HEK293T (cell line): ENCODE data around the gene ANKRD11.
"Not testable (repeated sequence)": the region's sequence is repeated elsewhere in the genome, so short reads cannot be mapped to it uniquely, and the experiment has no call there.

Source experiments
- CTCF ChIA-PET: fragments of 350-600 bp; formaldehyde crosslinking; extraction: SDS; loops from one replicate; lab custom pipeline; 2021; ENCODE audit warnings: antibody characterized with exemption, inconsistent platforms; lab: Yijun Ruan, JAX
- POLR2A ChIA-PET: fragments of 350-600 bp; formaldehyde crosslinking; extraction: SDS; loops from one replicate; lab custom pipeline; 2020; ENCODE audit warnings: antibody characterized with exemption, inconsistent platforms; lab: Yijun Ruan, JAX
- DNase-seq: peaks from one replicate; pipeline ENCODE4 v3.0.0; 2012; ENCODE audit warnings: mixed read lengths; ENCODE audit errors: extremely low spot score
- ARNT ChIP-seq: fragments of 450-650 bp; IDR thresholded peaks from 2 replicates; pipeline ENCODE4 v1.6.1; 2017; ENCODE audit warnings: mild to moderate bottlenecking
- BHLHE40 ChIP-seq: fragments of 450-650 bp; IDR thresholded peaks from 2 replicates; pipeline ENCODE4 v1.6.1; 2016; ENCODE audit warnings: mild to moderate bottlenecking, moderate library complexity, borderline replicate concordance
- CTBP1 ChIP-seq: fragments of 450-650 bp; IDR thresholded peaks from 2 replicates; pipeline ENCODE4 v1.6.1; 2016; ENCODE audit warnings: borderline replicate concordance
- ELF4 ChIP-seq: fragments of 450-650 bp; IDR thresholded peaks from 2 replicates; pipeline ENCODE4 v1.6.1; 2017; ENCODE audit warnings: antibody characterized with exemption
- FOXA1 ChIP-seq: fragments of 450-650 bp; IDR thresholded peaks from 2 replicates; pipeline ENCODE4 v1.6.1; 2016; ENCODE audit warnings: mild to moderate bottlenecking
- FOXK2 ChIP-seq: fragments of 450-650 bp; IDR thresholded peaks from 2 replicates; pipeline ENCODE4 v1.6.1; 2016; ENCODE audit warnings: mild to moderate bottlenecking
- FOXM1 ChIP-seq: fragments of 450-650 bp; IDR thresholded peaks from 2 replicates; pipeline ENCODE4 v1.6.1; 2017; ENCODE audit warnings: mild to moderate bottlenecking, borderline replicate concordance
- HDGF ChIP-seq: fragments of 450-650 bp; IDR thresholded peaks from 2 replicates; pipeline ENCODE4 v1.6.1; 2017; ENCODE audit warnings: antibody characterized with exemption, borderline replicate concordance
- L3MBTL2 ChIP-seq: fragments of 450-650 bp; conservative IDR thresholded peaks from 2 replicates; pipeline ENCODE4 v1.6.1; 2016; ENCODE audit warnings: mild to moderate bottlenecking
- LEF1 ChIP-seq: fragments of 450-650 bp; IDR thresholded peaks from 2 replicates; pipeline ENCODE4 v1.6.1; 2017; ENCODE audit warnings: mild to moderate bottlenecking, borderline replicate concordance
- NFRKB ChIP-seq: fragments of 450-650 bp; IDR thresholded peaks from 2 replicates; pipeline ENCODE4 v1.6.1; 2016; ENCODE audit warnings: mild to moderate bottlenecking, moderate library complexity
- SP1 ChIP-seq: fragments of 450-650 bp; IDR thresholded peaks from 2 replicates; pipeline ENCODE4 v1.6.1; 2017
- SUZ12 ChIP-seq: fragments of 450-650 bp; IDR thresholded peaks from 2 replicates; pipeline ENCODE4 v1.6.1; 2016; ENCODE audit warnings: mild to moderate bottlenecking
- TARDBP ChIP-seq: fragments of 450-650 bp; IDR thresholded peaks from 2 replicates; pipeline ENCODE4 v1.6.1; 2016
- ZNF384 ChIP-seq: fragments of 450-650 bp; IDR thresholded peaks from 2 replicates; pipeline ENCODE4 v1.6.1; 2016
- TF ChIP-seq, protein P1 (sequence below): fragments of 450-650 bp; IDR thresholded peaks from 2 replicates; pipeline ENCODE4 v1.6.1; 2016

Gene ANKRD11

DNA sequence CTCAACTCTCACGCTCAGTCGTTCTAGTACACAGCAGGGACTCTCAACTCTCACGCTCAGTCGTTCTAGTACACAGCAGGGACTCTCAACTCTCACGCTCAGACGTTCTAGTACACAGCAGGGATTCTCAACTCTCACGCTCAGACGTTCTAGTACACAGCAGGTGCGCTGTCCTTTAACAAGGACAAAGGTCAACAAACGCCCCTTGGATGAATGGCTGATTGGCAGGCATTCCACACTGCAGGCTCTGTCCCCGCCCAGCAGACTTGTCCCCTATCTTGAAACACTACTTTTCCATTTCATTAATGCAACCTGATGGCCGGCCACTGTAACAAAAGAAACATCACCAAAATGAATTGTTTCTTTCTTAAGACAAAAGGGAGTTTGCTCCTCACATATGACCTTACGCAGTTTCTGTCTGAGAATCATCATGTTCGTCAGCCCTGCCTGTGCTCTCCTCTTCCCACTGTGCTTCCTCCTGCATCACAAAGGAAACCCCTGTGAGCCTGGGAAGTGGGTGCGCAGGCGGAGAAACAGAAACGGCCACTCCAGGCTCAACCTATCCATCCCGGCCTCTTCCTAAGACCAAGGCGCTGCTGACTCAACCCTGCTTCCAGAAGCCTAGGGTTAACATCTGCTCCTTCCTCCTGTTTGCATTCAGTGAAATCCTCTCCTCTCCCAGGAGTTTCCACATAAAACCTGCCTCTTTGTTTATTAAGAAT lies 59.8 kb downstream of the ANKRD11 start:
- ChIA-PET CTCF (no interaction called here), POLR2A (no interaction called here)
- DNase-seq = no peak

DNA sequence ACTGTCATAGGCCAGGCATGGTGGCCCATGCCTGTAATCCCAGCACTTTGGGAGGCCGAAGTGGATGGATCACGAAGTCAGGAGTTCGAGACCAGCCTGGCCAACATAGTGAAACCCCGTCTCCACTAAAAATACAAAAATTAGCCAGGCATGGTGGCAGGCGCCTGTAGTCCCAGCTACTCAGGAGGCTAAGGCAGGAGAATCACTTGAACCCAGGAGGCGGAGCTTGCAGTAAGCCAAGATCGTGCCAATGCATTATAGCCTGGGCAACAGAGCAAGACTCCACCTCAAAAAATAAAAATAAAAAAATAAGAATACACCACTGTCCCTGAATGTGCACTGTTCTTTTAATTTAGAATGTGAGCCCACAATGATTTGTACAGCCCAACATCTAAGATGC lies 61.8 kb downstream of the ANKRD11 start:
- DNase-seq, POLR2A ChIA-PET, CTCF ChIA-PET: not testable (repeated sequence)

More for the DNA sequence above, 59.8 kb downstream of the ANKRD11 start:
- TF ChIP-seq ELF4 = no peak
- TF ChIP-seq, protein P1, sequence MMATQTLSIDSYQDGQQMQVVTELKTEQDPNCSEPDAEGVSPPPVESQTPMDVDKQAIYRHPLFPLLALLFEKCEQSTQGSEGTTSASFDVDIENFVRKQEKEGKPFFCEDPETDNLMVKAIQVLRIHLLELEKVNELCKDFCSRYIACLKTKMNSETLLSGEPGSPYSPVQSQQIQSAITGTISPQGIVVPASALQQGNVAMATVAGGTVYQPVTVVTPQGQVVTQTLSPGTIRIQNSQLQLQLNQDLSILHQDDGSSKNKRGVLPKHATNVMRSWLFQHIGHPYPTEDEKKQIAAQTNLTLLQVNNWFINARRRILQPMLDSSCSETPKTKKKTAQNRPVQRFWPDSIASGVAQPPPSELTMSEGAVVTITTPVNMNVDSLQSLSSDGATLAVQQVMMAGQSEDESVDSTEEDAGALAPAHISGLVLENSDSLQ = no peak
- TF ChIP-seq FOXM1 = no peak
- no peak for TF ChIP-seq LEF1
- TF ChIP-seq CTBP1 = no peak

DNA sequence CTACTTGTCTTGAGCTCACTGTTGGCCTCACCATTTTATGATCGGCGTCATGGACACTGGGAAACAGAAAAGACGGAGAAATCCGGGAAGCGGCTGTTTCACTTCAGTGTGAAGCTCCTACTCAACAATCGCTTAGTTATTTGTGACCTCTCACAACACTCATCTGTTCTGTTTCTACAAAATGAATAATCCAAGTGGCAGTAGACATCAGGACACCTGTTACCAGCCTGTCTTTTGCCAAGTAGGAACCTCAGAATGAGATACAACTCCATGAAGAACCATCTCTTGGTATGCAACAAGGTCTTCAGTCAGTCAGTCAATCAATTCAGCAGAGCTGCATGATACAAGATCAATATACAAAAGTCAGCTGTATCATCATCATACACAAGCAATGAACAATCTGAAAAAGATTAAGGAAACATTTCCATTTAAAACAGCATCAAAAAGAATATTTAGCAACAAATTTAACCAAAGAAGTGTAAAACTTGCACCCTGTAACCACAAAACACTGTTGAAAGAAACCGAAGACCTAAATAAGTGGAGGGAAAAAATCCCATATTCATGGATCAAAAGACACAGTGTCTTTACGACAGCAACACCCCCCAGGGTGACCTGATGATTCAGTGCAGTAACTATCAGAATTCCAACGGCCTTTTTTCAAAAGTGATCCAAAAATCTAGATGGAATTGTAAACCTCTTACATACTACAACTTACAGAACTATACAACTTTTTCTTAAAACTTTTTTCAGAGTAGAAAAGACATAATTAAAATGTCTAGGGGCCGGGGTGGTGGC lies 63.4 kb downstream of the ANKRD11 start:
- ChIA-PET POLR2A (no interaction called here), CTCF (no interaction called here)
- no peak for TF ChIP-seq FOXK2
- no peak for TF ChIP-seq HDGF
- TF ChIP-seq, protein P1 = no peak
- TF ChIP-seq ELF4 = no peak
- no peak for TF ChIP-seq ZNF384
- TF ChIP-seq TARDBP = no peak
- TF ChIP-seq CTBP1 = no peak
- no peak for TF ChIP-seq SP1
- TF ChIP-seq FOXM1 = no peak
- TF ChIP-seq NFRKB = no peak
- TF ChIP-seq LEF1 = no peak
- TF ChIP-seq BHLHE40 = no peak
- TF ChIP-seq SUZ12 = no peak
- no peak for DNase-seq

DNA sequence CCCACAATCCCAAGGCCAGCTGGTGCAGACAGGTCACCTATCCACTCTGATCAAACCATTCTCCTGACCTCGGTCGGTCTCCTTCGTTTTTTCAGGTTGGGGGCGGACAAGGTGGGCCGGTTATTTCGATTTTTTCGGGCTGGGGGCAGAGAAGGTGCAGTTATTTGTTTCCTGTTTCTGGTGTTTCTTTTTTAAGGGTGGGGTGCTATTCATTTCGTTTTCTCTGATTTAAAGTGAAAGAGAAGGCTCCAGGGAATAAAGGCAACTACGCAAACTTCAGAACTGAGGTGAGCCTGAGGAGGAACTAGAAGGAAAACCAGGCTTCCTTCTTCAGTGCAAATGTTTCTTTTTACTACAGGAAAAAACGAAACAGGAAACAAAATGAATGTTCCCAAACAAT lies 64.8 kb downstream of the ANKRD11 start:
- TF ChIP-seq LEF1 (no peak), L3MBTL2 (no peak), HDGF (no peak), ARNT (no peak), TARDBP (no peak)
- ChIA-PET CTCF (no interaction called here), POLR2A (no interaction called here)
- DNase-seq = no peak

DNA sequence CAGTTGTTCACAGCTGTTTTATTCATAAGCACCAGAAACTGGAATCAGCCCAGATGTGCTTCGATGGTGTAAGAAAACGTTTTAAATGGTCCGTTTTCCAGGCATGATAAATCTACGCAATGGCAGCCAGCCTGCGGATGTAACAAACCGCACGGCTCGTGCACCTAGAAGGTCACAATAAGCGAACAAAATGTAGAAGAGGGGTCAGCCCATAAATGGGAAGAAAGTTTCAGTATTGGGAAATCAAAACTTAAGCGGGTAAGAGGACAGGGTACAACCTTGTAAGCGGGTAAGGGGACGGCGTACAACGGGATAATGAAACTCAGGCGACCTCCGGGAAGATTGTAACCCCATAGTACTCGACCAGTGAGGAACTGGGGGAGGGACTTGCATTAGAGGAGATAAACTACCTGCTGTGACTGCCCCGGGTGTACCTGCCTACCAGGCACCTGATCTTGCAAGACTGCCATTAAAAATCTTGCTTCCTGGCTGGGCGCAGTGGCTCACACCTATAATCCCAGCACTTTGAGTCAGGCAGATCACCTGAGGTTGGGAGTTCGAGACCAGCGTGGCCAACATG lies 66.6 kb downstream of the ANKRD11 start:
- TF ChIP-seq, protein P1 = no peak
- no peak for TF ChIP-seq HDGF
- TF ChIP-seq FOXA1 = no peak
- TF ChIP-seq FOXM1 = no peak
- DNase-seq = no peak
- POLR2A ChIA-PET = no interaction called here
- CTCF ChIA-PET = no interaction called here

DNA sequence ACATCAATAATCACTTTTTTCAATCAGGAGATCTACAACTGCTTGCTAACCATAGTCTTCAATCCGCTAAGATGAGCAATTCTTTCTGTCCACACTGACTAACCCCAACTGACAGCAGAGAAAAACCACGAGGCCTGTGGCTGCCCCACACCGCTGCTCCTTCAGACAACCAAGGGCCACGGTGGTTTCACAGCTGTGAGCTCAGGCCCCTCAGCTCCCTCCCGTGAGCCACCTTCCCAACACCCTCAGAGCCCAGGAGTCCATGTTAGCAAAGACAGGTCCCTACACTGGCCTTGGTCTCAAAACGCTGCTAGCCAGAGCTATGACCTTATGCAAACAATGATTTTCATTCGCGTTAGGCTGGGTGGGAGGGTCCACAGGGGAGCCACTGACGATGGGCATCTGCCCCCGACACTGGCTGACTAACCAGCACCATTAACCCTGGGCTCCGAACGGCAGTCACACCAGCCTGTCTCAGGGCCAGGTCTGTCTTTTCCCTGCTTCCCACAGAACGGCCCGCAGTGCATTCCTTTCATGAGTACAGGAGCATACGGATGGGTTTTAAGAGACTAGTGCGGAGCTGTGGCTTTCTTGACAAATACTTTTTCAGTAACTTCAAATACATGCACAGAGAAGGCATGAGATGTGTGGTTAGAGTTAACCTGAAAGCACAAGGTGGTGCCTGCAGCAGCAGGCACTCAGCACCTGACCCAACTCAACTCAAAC lies 67.3 kb downstream of the ANKRD11 start:
- ChIA-PET POLR2A (no interaction called here), CTCF (no interaction called here)
- no peak for DNase-seq
- no peak for TF ChIP-seq SUZ12
- TF ChIP-seq ELF4 = no peak
- TF ChIP-seq CTBP1 = no peak
- TF ChIP-seq FOXM1 = no peak
- TF ChIP-seq FOXA1 = no peak
- TF ChIP-seq BHLHE40 = no peak
- TF ChIP-seq SP1 = no peak
- TF ChIP-seq ZNF384 = no peak
- no peak for TF ChIP-seq LEF1
- TF ChIP-seq TARDBP = no peak
- TF ChIP-seq L3MBTL2 = no peak
- TF ChIP-seq, protein P1 = no peak
- TF ChIP-seq HDGF = no peak
- TF ChIP-seq ARNT = no peak
- no peak for TF ChIP-seq FOXK2
- no peak for TF ChIP-seq NFRKB
